ENCODE results near the gene GIPC3.

Gene GIPC3, protein sequence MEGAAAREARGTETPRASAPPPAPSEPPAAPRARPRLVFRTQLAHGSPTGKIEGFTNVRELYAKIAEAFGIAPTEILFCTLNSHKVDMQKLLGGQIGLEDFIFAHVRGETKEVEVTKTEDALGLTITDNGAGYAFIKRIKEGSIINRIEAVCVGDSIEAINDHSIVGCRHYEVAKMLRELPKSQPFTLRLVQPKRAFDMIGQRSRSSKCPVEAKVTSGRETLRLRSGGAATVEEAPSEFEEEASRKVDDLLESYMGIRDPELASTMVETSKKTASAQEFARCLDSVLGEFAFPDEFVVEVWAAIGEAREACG

DNA sequence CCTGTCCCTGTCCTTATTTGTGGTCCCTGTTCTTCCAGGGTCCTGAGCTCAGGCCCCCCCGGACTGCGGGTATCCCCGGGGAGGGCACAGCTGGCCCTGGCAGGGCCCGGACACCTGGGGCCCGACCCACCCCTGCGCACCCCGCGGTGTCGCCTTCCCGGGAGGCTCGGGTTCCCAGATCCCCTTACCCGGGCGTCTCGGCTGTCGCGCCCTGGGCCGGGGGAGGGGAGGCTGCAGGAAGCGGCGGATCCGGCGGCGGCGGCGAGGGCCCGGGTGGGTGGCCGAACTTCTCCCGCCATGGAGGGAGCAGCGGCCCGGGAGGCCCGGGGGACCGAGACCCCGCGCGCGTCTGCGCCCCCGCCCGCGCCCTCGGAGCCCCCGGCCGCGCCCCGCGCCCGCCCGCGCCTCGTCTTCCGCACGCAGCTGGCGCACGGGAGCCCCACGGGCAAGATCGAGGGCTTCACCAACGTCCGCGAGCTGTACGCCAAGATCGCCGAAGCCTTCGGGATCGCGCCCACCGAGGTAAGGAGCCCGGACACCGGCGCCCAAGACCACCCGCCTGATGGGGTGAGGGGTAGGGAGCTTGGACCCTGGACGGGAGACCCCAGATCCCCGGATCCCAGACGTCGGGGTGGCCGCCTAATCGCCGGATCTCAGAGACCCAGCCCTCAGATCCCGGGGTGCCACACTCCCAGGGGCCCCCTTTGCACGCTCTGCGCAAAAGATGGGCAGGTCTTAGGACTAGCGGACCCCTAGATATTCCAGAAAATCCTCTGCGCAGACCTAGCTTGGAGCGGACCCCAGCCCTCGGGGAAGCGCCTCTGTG, at the start of gene GIPC3:
Gene GIPC3, plus strand, starts transcription at position 178 of the 826 bp plus-strand sequence. Its CDS starts 120 bp downstream, at position 298.
- Histone ChIP-seq H3K9ac (ENCODE audit: low read depth in 1 of 2, low read length in 2 of 2) (no peak within 1 kb of the TSS), H3K9me3 (ENCODE audit: control insufficient read depth in 1 of 2, low read length in 2 of 2) (no peaks in the 10 kb centered on the region), H3K36me3 (ENCODE audit: control insufficient read depth in 1 of 2, insufficient read depth in 2 of 2, low read length in 2 of 2) (no peaks in the 10 kb centered on the region), H3K4me3 (ENCODE audit: low read depth in 1 of 2, low read length in 2 of 2) (peak within 1 kb of the TSS; percentile 13 to 15), H3K27me3 (ENCODE audit: control insufficient read depth in 1 of 2, insufficient read depth in 2 of 2, low read length in 2 of 2) (peaks cover 4 to 5% of the 10 kb centered on the region in 2 donors), H3K27ac (ENCODE audit: low read depth, low read length) (no peak within 1 kb of the TSS), H3K4me1 (ENCODE audit: control insufficient read depth in 1 of 2, insufficient read depth in 2 of 2, low read length in 2 of 2) (no peaks in the 10 kb centered on the region)

DNA sequence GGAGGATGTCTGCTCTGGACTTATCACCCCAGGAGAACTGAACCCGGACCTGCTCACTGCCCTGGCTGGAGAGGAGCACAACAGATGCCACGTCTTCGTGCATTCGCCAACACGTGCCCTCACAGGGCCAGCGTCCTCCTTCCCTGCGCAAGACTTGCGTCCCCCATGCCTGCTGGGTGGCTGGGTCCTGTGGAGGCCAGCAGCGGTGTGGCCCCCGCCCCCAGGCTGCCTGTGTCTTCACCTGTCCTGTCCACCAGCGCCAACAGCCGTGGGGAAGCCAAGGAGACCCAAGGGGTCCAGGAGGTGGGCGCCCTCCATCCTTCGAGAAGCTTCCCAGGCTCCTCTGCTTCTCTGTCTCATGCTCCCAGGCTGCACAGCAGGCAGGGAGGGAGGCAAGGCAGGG, 49.7 kb upstream of the GIPC3 start:
- H3K4me3 ChIP-seq (ENCODE audit: low read depth in 1 of 2, low read length in 2 of 2), result no peak overlapping the region
- no peaks in the 10 kb centered on the region for H3K27me3 ChIP-seq (ENCODE audit: control insufficient read depth in 1 of 2, insufficient read depth in 2 of 2, low read length in 2 of 2)
- H3K4me1 ChIP-seq (ENCODE audit: control insufficient read depth in 1 of 2, insufficient read depth in 2 of 2, low read length in 2 of 2), result no peaks in the 10 kb centered on the region
- no peak overlapping the region for H3K9ac ChIP-seq (ENCODE audit: low read depth in 1 of 2, low read length in 2 of 2)
- H3K27ac ChIP-seq (ENCODE audit: low read depth, low read length), result no peak overlapping the region
- H3K36me3 ChIP-seq (ENCODE audit: control insufficient read depth in 1 of 2, insufficient read depth in 2 of 2, low read length in 2 of 2), result peaks cover 27 to 59% of the 10 kb centered on the region in 2 donors
- no peaks in the 10 kb centered on the region for H3K9me3 ChIP-seq (ENCODE audit: control insufficient read depth in 1 of 2, low read length in 2 of 2)

DNA sequence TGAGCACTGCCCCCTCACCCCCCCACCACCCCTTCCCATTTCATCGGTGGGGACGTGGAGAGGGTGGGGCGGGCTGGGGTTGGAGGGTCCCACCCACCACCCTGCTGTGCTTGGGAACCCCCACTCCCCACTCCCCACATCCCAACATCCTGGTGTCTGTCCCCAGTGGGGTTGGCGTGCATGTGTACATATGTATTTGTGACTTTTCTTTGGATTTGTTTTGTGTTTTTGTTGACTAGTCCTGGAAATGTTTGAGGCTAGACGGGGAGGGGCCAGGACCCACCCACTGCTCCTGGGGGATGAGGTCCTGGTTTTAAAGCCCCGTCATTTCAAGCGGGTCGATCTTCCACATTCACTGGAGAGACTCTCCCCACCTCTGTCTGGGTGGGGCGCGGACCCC, 49.3 kb upstream of the GIPC3 start:
- Histone ChIP-seq H3K27ac (ENCODE audit: low read depth, low read length) (no peak overlapping the region), H3K36me3 (ENCODE audit: control insufficient read depth in 1 of 2, insufficient read depth in 2 of 2, low read length in 2 of 2) (peaks cover 27 to 54% of the 10 kb centered on the region in 2 donors), H3K4me3 (ENCODE audit: low read depth in 1 of 2, low read length in 2 of 2) (no peak overlapping the region), H3K4me1 (ENCODE audit: control insufficient read depth in 1 of 2, insufficient read depth in 2 of 2, low read length in 2 of 2) (no peaks in the 10 kb centered on the region), H3K9ac (ENCODE audit: low read depth in 1 of 2, low read length in 2 of 2) (no peak overlapping the region), H3K9me3 (ENCODE audit: control insufficient read depth in 1 of 2, low read length in 2 of 2) (no peaks in the 10 kb centered on the region), H3K27me3 (ENCODE audit: control insufficient read depth in 1 of 2, insufficient read depth in 2 of 2, low read length in 2 of 2) (no peaks in the 10 kb centered on the region)

DNA sequence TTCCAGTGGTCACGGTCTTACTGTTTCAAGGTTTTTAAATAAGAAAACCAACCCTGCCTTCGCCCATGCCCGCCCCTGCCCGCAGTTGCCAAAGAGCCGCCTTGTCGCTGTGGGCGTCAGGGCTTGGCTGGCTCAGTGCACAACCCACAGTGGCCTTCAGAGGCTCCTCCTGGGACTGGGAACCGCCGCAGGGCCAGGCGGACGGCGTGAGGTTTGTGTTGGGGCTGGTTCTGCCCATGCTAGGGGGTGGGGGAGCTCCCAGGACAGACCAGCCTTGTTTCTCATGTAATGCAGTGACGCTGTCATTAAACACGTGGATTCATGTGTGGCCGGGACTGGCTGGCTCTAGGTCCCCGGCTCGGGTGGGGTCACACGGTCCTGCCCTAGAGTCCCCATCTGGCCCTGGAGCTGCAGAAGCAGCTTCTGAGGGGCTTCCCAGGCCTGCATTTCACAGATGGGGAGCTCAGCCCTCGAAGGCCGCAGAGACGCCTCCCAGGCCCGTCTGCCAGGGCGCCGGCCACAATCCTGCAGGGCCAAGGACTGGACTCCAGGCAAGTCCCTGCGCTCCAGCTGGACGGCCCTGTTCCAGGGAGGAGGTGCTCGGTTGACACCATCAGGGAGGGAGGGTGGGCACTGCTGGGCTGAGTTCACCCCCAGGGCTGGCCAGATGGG, 48.7 kb upstream of the GIPC3 start:
- Histone ChIP-seq H3K27ac (ENCODE audit: low read depth, low read length) (no peak overlapping the region), H3K36me3 (ENCODE audit: control insufficient read depth in 1 of 2, insufficient read depth in 2 of 2, low read length in 2 of 2) (peaks cover 25 to 49% of the 10 kb centered on the region in 2 donors), H3K9me3 (ENCODE audit: control insufficient read depth in 1 of 2, low read length in 2 of 2) (no peaks in the 10 kb centered on the region), H3K4me3 (ENCODE audit: low read depth in 1 of 2, low read length in 2 of 2) (no peak overlapping the region), H3K4me1 (ENCODE audit: control insufficient read depth in 1 of 2, insufficient read depth in 2 of 2, low read length in 2 of 2) (no peaks in the 10 kb centered on the region), H3K9ac (ENCODE audit: low read depth in 1 of 2, low read length in 2 of 2) (no peak overlapping the region), H3K27me3 (ENCODE audit: control insufficient read depth in 1 of 2, insufficient read depth in 2 of 2, low read length in 2 of 2) (no peaks in the 10 kb centered on the region)

DNA sequence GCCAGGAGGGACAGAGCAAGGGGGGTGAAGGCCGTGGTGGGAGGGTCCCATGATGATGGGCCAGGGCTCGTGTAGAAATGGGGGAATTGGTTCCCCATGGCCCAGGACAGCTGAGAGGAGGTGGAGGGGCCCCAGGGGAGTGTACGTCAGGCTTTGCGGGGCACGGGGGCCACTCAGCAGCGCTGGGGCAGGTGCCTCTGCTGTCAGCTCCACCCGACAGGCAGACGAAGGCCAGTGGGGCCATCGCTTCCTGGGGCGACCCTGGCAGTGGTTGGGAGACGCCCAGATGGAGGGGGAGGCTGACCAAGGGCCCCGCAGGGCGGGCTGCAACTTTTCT, 48.2 kb upstream of the GIPC3 start:
- Histone ChIP-seq H3K27ac (ENCODE audit: low read depth, low read length) (no peak overlapping the region), H3K9me3 (ENCODE audit: control insufficient read depth in 1 of 2, low read length in 2 of 2) (no peaks in the 10 kb centered on the region), H3K27me3 (ENCODE audit: control insufficient read depth in 1 of 2, insufficient read depth in 2 of 2, low read length in 2 of 2) (no peaks in the 10 kb centered on the region), H3K4me1 (ENCODE audit: control insufficient read depth in 1 of 2, insufficient read depth in 2 of 2, low read length in 2 of 2) (no peaks in the 10 kb centered on the region), H3K4me3 (ENCODE audit: low read depth in 1 of 2, low read length in 2 of 2) (no peak overlapping the region), H3K36me3 (ENCODE audit: control insufficient read depth in 1 of 2, insufficient read depth in 2 of 2, low read length in 2 of 2) (peaks cover 20 to 44% of the 10 kb centered on the region in 2 donors), H3K9ac (ENCODE audit: low read depth in 1 of 2, low read length in 2 of 2) (no peak overlapping the region)

DNA sequence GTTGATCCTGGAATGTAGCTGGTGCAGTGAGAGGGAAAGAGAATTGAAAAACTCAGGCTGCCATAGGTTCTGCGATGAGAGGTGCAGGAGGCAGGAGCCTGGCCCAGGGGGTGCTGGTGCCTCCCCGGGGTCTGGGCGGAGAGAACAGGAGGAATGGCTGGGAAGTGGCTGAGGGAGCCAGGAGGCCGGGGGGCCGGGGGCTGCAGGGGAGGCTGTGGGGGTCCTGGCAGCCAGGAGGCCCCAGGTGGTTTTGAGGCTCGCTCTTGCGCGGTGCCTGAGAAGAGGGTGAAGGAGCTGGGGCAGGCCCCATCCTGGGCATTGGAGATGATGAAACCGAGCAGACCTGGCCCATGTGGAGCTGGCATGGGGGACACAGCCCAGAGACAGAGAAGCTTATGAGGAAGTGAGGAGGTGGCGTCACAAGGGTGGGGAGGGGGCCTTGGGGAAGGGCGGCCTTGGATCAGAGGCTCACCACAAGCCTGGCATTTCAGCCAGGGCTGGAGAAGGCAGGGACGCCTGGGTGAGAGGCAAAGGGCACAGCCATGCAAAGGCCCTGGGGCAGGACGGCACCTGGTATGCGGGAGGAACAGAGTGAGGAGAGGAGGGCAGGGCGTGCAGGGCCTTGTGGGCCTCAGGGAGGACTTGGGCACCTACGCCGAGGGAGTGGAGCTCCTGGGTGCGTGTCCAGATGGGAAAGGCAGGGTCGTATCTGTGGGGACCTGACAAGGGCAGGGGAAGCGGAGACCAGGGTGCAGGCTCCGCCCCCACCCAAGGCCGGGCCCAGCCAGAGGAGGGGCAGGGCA, 47.6 kb upstream of the GIPC3 start:
- H3K9me3 ChIP-seq (ENCODE audit: control insufficient read depth in 1 of 2, low read length in 2 of 2), result no peaks in the 10 kb centered on the region
- H3K4me3 ChIP-seq (ENCODE audit: low read depth in 1 of 2, low read length in 2 of 2), result no peak overlapping the region
- H3K36me3 ChIP-seq (ENCODE audit: control insufficient read depth in 1 of 2, insufficient read depth in 2 of 2, low read length in 2 of 2), result peaks cover 18 to 38% of the 10 kb centered on the region in 2 donors
- no peak overlapping the region for H3K9ac ChIP-seq (ENCODE audit: low read depth in 1 of 2, low read length in 2 of 2)
- H3K4me1 ChIP-seq (ENCODE audit: control insufficient read depth in 1 of 2, insufficient read depth in 2 of 2, low read length in 2 of 2), result no peaks in the 10 kb centered on the region
- no peaks in the 10 kb centered on the region for H3K27me3 ChIP-seq (ENCODE audit: control insufficient read depth in 1 of 2, insufficient read depth in 2 of 2, low read length in 2 of 2)
- no peak overlapping the region for H3K27ac ChIP-seq (ENCODE audit: low read depth, low read length)

DNA sequence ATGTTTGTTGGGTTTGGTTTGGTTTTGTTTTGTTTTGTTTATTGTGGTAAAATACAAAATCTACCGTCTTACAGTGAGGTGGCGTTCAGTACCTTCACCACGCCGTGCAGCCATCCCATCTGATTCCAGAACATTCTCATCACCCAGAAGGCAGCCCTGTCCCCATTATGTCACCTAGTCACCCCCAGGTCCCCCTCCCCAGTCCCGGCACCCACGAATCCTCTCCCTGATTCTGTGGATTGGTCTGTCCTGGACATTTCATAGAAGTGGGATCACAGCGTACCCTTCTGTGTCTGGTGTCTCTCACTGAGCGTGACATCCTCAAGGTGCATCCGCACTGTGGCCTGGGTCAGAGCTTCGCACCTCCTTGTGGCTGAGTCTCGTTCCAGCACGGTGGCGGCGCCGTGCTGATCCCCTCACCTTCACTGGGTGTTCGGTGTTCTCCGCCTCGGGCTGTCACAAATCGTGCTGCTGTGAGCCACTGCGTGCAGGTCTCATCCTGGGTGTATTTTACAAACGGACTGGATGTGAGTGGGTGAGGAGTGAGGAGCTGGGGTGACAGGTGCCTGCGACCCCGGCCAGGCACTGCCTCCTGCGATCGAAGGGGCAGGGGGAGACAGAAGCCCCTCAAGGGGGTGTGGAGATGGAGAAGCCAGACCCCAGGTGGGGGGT, 46.9 kb upstream of the GIPC3 start:
- Histone ChIP-seq H3K9ac (ENCODE audit: low read depth in 1 of 2, low read length in 2 of 2) (no peak overlapping the region), H3K27me3 (ENCODE audit: control insufficient read depth in 1 of 2, insufficient read depth in 2 of 2, low read length in 2 of 2) (no peaks in the 10 kb centered on the region), H3K9me3 (ENCODE audit: control insufficient read depth in 1 of 2, low read length in 2 of 2) (no peaks in the 10 kb centered on the region), H3K36me3 (ENCODE audit: control insufficient read depth in 1 of 2, insufficient read depth in 2 of 2, low read length in 2 of 2) (peaks cover 13 to 30% of the 10 kb centered on the region in 2 donors), H3K27ac (ENCODE audit: low read depth, low read length) (no peak overlapping the region), H3K4me1 (ENCODE audit: control insufficient read depth in 1 of 2, insufficient read depth in 2 of 2, low read length in 2 of 2) (no peaks in the 10 kb centered on the region), H3K4me3 (ENCODE audit: low read depth in 1 of 2, low read length in 2 of 2) (no peak overlapping the region)

DNA sequence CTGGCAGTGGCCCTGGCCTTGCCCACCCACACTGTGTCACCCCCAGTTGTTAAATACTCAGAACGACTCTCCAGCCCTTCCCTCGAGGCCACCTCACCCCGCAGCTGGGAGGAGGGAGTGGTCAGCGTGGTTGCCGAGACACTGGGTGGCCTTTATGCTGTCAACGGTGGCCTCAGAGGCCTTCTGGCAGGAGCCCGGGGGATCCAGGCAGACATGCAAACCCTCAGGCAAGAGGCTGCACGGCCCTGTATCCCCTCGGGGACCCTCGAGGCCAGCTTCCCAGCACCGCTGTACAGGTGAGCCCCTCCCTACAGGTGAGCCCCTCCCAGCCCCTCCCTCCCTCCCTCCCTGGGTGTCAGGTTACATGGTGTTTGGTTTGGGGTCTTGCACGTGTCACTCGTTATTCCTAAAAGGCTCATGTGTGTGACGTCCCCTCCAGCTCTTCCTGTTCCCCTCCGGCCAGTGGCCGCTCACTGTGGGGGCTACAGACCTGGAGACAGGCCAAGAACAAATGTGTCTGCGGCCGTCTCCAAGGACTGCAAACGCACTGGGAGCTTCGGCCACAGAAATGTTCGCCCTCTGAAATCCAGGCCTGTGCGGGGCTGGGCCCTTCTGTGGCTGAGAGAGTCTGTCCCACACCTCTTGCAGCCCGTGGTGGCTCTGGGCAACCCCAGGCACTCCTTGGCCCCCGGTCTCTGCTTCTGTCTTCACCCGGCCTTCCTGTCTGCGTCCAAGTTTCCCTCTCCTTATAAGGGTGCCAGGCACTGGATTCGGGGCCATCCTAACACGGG, 46.1 kb upstream of the GIPC3 start, which contains the start of gene TEKTIP1:
Gene TEKTIP1, plus strand, starts transcription at position 210 of the 791 bp plus-strand sequence. Its CDS starts 4 bp downstream, at position 214.
- peaks cover 9 to 24% of the 10 kb centered on the region in 2 donors for H3K36me3 ChIP-seq (ENCODE audit: control insufficient read depth in 1 of 2, insufficient read depth in 2 of 2, low read length in 2 of 2)
- no peak within 1 kb of the TSS for H3K27ac ChIP-seq (ENCODE audit: low read depth, low read length)
- H3K9me3 ChIP-seq (ENCODE audit: control insufficient read depth in 1 of 2, low read length in 2 of 2), result no peaks in the 10 kb centered on the region
- H3K9ac ChIP-seq (ENCODE audit: low read depth in 1 of 2, low read length in 2 of 2), result no peak within 1 kb of the TSS
- no peaks in the 10 kb centered on the region for H3K4me1 ChIP-seq (ENCODE audit: control insufficient read depth in 1 of 2, insufficient read depth in 2 of 2, low read length in 2 of 2)
- no peak within 1 kb of the TSS for H3K4me3 ChIP-seq (ENCODE audit: low read depth in 1 of 2, low read length in 2 of 2)
- no peaks in the 10 kb centered on the region for H3K27me3 ChIP-seq (ENCODE audit: control insufficient read depth in 1 of 2, insufficient read depth in 2 of 2, low read length in 2 of 2)

DNA sequence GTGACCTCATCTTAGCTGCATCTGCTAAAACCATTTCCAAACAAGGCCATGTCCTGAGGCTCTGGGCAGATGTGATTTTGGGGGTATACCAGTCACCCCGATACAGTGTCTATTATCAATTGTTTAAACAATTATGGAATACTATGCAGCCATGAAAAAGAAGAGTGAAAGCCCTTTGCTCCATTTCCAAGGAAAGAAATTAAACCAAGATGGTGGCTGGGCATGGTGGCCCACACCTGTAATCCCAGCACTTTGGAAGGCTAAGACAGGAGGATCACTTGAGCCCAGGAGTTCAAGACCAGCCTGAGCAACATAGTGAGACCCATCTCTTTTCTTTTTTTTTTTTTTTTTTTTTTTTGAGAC, 45.5 kb upstream of the GIPC3 start:
- no peak overlapping the region for H3K27ac ChIP-seq (ENCODE audit: low read depth, low read length)
- H3K9me3 ChIP-seq (ENCODE audit: control insufficient read depth in 1 of 2, low read length in 2 of 2), result no peaks in the 10 kb centered on the region
- no peak overlapping the region for H3K9ac ChIP-seq (ENCODE audit: low read depth in 1 of 2, low read length in 2 of 2)
- H3K4me3 ChIP-seq (ENCODE audit: low read depth in 1 of 2, low read length in 2 of 2), result no peak overlapping the region
- peaks cover 9 to 18% of the 10 kb centered on the region in 2 donors for H3K36me3 ChIP-seq (ENCODE audit: control insufficient read depth in 1 of 2, insufficient read depth in 2 of 2, low read length in 2 of 2)
- no peaks in the 10 kb centered on the region for H3K27me3 ChIP-seq (ENCODE audit: control insufficient read depth in 1 of 2, insufficient read depth in 2 of 2, low read length in 2 of 2)
- no peaks in the 10 kb centered on the region for H3K4me1 ChIP-seq (ENCODE audit: control insufficient read depth in 1 of 2, insufficient read depth in 2 of 2, low read length in 2 of 2)

Data from duodenal mucosa (tissue), 2 donors.